AG08395 (cell line): ENCODE measurements around the gene UBA3.

Experiments used
- DNase-seq: peaks from one replicate; pipeline ENCODE4 v3.0.0; 2012; ENCODE audit warnings: mixed read lengths, low spot score

The UBA3 gene

GRCh38 chr3:69066121-69066520 is 14.0 kb downstream of the UBA3 start:
- no peak for DNase-seq

- no peak for DNase-seq
Observed at GRCh38 chr3:69065318-69065964, 14.7 kb downstream of the UBA3 start.

DNA sequence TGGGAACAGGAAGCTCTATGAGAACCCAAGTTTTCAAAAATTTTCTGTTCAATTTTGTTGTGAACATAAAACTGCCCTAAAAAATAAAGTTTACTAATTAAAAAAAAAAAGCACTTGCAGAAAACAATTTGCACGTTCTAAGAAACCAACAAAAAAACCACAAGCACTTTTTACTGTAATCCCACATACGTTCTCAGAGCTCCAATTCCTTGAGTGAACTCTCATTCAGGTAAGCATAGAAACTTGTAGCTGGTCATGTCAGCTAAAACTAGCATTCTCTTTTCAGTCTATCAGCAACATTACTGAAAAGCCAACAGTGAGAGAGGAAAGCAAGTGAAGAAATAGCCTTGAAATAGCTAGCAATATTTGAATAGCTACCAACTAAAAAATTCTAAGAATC is 16.5 kb downstream of the UBA3 start:
- no peak for DNase-seq

DNA sequence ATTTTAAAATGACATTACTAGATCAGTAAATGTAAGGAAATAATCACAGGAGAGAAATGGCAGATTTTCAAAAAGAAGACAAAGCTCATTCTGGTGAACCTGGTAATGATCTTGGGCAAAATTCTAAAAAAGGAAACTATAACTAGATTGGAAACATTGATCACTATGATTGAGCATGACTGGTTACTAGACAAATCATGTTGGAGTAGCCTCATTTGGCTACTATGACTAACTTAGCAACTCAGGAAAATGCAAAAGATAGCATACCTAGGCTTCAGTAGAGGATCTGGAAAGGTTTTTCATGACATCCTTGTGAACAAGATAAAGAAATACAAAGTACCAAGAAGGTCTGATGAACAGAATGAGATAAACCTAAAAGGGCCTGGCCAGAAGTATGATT is 20.5 kb downstream of the UBA3 start:
- DNase-seq: no peak

DNA sequence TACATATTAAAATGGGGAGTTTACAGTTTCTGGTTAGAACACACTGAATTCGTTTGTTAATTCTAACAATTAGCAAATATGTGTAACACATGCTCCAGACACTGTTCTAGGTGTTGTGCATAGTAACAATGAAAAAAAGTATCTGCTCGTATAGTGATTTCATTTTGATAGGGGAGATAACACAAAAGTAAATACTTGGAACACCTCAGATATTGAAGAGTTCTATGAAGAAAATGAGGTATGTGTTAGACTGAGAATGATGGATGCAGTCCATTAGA is 21.3 kb downstream of the UBA3 start:
- no peak for DNase-seq

DNA sequence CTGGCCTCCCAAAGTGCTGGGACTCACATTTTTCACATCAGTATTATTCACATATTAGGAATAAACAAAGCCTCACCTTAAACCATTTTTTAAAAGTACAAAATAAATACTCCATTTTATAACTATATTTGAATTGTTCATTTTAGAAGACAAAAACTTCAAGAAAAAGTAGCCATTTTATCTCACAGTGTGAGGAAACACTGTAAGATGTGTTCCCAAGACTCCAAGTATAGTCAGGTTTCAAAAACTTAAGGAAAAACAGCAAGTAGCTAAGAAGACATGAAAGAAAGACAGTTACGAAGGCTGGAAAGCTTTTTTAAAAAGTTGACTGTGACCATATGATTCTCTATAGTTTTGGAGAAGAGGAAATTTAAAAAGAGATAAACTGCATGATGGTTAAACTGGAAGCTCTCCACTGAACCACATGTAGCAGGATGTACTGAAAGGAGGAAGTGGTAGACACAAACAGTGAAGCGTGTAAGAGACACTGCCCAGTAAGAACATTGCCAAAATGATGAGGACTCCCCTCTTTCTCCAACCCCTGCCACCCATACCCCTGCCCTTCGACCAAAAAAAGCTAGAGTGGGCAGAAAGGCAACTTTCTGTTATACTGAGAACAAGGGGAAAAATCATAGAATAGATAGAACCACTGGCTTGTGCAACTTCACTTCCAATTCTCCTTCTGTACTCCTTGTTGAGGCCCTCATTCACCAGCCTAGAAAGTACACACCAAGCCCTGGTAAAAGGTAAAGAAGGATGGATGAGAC is 21.8 kb downstream of the UBA3 start:
- DNase-seq: no peak

- peak; percentile 2 for DNase-seq
Observed at GRCh38 chr3:69052472-69052898, 27.7 kb downstream of the UBA3 start.

GRCh38 chr3:69051756-69052471 is 28.3 kb downstream of the UBA3 start, which contains the start of gene TMF1:
TMF1 (minus strand) TSS chr3:69052333; CDS start chr3:69052086, 247 bp downstream.
- peak; percentile 99 for DNase-seq

GRCh38 chr3:69048990-69049389 is 31.2 kb downstream of the UBA3 start:
- DNase-seq: no peak

DNA sequence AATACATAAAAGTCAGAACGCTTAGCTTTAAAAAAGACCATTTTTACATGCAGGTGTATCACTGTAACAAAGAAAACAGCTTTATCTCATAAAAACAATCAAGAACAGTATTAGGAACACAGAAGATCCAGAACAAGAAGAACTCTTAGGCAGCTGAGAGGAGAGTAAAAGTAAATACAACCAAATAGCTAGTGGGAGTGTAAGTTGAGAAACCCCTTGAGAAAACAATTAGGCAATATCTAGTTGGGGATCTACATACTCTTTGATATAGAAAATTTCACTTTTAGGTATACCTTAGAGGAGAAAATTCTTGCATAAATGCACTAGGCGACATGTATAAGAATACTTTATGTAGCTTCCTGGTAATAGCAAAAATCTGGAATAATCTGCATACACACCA is 35.6 kb downstream of the UBA3 start:
- no peak for DNase-seq

DNA sequence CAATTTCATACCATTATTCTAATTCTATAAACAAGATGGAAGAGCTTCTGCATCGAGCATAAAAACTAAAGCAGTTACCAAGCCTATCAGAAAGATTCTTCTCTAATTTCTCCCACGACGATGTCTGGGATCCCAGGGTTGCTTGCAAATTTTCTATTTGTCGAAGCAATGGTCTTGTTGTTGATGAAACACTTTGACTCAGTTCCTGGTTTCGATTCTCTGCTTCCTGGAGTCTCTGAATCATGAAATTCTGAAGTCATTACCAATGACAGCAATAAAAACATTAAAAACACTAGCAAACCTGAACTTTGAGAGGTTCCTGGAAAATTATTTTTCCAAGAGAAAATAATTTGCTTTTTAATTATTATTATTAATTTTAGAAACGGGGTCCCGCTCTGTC is 46.7 kb downstream of the UBA3 start:
- no peak for DNase-seq

DNA sequence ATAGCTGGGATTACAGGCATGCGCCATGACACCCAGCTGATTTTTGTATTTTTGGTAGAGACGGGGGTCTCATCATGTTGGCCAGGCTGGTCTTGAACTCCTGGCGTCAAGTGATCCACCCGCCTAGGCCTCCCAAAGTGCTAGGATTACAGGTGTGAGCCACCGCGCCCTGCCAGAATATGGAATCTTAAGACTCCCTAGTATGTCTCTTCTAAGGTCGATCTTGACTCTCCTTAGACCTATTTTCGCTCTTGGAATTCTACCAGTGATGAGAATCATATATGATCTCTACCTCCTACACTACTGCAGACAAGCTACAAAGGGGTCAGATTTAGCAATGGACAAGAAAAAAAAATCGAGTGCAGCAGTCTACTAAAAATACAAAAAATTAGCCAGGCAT is 47.4 kb downstream of the UBA3 start:
- DNase-seq: no peak

- no peak for DNase-seq
Observed at GRCh38 chr3:69032142-69032541, 48.0 kb downstream of the UBA3 start.

DNA sequence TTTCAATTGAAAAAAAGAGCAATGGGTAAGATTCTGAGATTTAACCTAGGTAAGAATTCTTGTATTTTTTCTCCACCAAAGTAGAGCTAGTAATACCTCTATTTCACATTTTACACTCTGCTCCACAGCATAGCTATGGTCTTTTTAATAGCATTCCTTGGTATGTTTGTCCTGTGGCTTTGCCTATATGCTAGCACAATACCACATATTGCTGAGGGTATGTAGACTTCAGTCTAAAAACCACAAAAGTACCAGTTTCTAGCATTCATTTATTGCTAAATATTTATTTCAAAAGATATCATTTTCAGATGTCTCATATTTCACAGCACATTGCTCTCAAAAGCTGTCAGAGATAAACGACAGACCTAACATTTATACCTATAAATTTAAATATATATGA is 48.5 kb downstream of the UBA3 start:
- no peak for DNase-seq

DNA sequence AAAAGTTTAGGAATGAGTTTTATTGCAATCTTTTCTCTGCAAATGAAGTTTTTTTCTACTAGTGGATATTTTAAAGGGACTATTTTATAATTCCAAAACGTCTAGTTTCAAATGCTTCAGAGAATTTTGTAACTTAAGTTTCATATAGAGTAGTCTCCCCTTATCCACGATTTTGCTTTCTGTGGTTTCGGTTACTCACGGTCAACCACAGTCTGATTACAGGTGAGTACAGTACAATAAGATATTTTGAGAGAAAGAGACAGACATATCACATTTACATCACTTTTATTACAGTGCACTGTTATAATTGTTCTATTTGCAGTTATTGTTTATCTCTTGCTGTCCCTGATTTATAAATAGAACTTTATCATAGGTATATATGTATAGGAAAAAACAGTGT is 59.3 kb downstream of the UBA3 start:
- no peak for DNase-seq

GRCh38 chr3:69020424-69020823 is 59.7 kb downstream of the UBA3 start:
- no peak for DNase-seq

DNA sequence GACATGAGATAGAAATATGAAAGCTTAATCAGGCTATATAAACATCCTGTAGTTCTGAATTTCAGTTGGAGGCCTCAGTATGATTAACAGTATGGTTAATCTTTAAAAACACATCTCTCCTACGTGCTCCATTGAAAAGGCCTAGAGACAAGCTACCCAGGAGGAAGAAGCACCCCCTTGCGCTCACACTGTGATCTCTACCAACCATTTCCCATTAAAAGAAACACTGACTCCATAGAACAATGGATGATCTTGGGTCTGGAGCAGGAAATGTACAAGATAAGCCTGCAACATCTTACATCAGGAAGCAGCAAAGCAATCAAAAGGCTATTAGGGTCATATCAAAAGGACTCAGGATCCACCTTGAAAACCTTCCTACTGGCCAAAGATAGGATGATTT is 63.3 kb downstream of the UBA3 start:
- no peak for DNase-seq

GRCh38 chr3:69016102-69016501 is 64.1 kb downstream of the UBA3 start:
- no peak for DNase-seq

DNA sequence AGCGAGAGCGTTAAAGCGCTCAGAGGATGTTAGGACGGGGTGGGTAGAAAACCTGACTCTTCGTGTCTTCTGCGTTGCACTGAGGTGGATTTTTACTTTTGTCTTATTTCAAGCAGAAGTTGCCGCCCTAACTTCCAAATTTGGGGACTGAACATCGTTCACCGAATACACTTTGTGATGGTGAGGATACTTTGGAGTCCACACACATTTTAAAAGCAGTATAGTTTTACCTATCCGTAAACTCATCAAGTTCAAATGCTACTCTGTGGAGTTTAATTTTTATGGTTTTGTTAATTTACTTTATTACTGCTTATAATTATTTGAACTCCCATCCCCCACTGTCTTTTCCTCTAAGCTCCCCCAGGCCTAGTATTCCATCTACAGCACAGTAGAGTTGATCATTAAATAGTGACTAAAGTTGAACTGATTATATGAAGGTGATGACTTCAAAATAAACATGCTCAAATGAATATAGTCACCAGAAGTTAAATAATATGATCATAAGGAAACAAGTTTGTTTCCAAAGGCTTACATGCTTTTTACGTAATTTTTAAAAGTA is 66.1 kb downstream of the UBA3 start:
- no peak for DNase-seq

DNA sequence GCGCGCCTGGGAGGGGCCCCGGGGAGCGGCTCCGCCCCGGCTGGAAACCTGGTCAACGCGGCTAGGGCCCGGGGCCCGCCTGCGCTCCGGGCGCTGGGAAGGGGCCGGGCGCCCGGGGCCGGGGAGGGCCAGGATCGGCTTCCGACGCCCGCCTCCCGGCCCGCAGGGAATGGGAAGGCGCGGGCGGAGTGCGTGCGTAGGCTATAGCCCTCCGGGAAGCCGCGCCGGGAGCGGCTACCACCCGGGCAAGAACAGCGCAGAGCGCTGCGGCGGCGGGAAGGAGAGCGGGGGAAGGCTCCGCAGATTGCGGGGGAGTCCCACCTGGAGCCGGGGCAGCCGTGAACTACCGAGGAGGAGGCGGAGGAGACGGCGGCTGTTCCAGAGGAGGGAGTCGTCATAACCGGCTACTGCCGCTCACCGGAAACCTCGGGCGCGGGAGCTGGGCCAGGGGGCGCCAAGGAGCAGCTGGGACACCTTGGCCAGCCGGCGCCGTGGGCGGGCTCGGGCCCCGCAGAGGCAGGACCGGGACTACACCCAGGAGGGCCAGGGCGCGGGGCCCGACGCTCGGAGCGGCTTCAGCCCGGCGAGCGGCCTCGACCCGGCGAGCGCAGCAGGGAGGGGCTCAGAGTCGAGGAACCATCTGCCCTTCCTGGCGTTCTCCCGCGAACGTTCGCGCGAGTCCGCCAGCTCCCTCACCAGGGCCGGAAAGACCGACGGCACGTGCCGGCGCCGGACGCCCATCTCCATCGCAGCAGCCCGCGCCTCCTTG is 66.7 kb downstream of the UBA3 start, which contains the start of gene EOGT:
EOGT (minus strand) TSS at position 432 of the 769 bp plus-strand sequence. CDS start 3,838 bp downstream, outside the sequence.
- peak; percentile 87 for DNase-seq

DNA sequence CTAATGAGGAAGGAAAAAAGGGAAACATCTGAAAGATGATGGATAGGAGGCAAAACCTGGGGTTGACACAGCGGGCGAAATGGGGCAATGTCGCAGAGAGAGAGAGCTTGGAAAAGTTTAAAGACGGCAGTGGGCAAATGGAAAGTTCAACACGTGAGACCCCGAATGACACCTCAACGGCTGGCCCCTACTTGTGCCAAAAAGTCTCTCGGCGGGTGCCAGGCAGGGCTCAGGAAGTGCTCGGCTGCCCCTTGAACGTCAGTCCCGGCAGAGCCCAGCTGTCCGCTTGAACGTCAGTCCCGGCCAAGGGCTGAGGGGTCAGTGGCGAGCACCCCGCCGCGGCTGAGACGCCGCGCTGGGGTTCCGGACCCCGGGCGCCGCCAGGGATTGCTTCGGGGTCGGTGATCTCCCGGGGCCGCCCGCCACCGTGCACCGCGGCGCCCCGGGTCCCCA is 67.3 kb downstream of the UBA3 start:
- DNase-seq: peak; percentile 53
